HG02981 (cell line): ENCODE measurements around the gene CCDC159.
"Not testable (repeated sequence)": the region's sequence is repeated elsewhere in the genome, so short reads cannot be mapped to it uniquely, and the experiment has no call there.

Source experiments
- ATAC-seq: cut with Tn5 transposase; IDR thresholded peaks from one replicate; pipeline ENCODE4 v1.9.1; 2021; ENCODE audit warnings: mild to moderate bottlenecking, moderate library complexity; ENCODE audit not compliant: unreplicated experiment

CCDC159 gene

GRCh38 chr19:11364935-11365334 is 18.6 kb downstream of the CCDC159 start:
- no peak for ATAC-seq

GRCh38 chr19:11365557-11366117 is 19.3 kb downstream of the CCDC159 start:
- ATAC-seq, result no peak

DNA sequence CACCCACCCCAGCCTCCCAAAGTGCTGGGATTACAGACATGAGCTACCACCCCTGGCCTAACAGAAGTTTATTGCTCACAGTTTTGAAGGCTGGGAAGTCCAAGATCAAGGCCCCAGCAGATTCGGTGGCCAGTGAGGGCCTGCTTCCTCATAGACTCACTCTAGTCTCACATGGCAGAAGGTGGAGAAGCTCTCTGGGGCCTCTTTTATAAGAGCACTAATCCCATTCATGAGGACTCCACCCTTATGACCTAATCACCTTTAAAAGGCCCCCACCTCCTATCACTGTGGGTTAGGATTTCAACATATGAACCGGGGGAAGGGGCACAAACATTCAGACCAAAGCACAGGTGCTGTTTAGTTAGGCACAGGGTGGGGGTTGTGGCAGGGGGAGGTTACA is 21.2 kb downstream of the CCDC159 start:
- ATAC-seq, result no peak

- no peak for ATAC-seq
Measured at GRCh38 chr19:11370744-11371143, 24.4 kb downstream of the CCDC159 start.

DNA sequence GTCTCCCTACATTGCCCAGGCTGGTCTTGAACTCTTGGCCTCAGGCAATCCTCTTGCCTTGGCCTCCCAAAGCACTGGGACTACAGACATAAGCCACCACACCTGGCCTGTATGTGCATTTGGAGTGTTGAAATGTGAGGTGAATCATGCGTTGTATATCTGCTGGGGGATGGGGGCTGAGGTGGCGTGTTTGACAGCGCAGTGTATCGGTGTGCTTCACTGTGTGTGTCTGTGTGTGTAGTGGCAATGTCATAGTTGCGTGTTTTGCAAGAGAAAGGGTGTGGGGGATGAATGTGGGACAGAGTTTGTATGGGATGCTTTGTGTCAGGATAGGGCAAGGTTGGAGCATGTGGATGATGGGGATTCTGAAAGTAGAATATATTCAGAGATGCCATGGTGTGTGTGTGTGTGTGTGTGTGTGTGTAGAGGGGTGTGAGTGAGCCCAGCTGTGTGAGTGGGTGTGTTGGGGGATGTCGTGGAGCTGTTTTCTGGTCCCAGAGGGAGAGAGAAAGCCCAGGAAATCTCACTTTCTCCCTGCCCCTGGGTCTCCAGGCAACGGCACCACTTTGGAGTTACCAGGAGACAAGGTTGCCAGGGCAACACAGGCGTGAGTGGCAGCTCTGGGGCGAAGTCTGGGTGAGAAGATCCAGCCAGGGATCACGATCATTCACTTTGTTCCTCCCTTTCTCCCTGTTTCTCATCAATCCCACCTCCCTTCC is 27.0 kb downstream of the CCDC159 start:
- no peak for ATAC-seq

GRCh38 chr19:11373885-11374432 is 27.6 kb downstream of the CCDC159 start:
- ATAC-seq, result no peak

DNA sequence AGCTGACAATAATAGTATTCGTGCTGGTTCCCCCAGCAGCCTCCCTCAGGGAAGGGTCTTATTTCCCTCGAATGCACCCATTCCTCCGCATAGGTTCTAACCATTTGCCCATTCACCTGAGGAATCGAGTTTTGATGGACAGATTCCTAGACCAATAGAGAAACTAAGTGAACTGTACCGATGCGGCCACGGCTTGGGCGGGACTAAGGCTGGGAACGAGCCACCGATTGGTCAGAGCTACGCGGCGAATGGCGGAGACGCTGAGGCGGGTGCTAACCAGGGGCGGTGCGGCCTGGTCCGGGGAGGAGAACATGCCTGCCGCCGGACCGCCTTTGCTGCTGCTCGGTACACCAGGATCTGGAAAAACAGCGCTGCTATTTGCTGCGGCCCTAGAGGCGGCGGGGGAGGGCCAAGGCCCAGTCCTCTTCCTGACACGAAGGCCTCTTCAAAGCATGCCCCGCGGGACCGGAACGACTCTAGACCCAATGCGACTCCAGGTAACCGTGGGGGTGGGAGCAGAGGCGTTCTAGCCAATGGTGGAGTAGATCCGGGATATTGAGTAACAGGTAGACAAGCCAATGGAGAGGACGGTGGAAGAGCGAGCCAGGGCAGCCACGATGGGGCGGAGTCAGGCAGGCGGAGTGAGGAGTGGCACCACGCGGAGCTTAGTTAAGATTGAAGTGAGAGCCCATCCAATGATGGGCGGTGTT is 28.3 kb downstream of the CCDC159 start, which contains the start of gene SWSAP1:
TSS of gene SWSAP1 (plus strand) at position 234 of the 710 bp plus-strand sequence. CDS start at position 249, 15 bp downstream.
- ATAC-seq, result peak; percentile 89

- ATAC-seq, result no peak
Measured at GRCh38 chr19:11375143-11375948, 29.0 kb downstream of the CCDC159 start.

- no peak for ATAC-seq
Measured at GRCh38 chr19:11377237-11377636, 30.9 kb downstream of the CCDC159 start.

- ATAC-seq, result no peak
Measured at GRCh38 chr19:11377756-11378155, 31.4 kb downstream of the CCDC159 start.

DNA sequence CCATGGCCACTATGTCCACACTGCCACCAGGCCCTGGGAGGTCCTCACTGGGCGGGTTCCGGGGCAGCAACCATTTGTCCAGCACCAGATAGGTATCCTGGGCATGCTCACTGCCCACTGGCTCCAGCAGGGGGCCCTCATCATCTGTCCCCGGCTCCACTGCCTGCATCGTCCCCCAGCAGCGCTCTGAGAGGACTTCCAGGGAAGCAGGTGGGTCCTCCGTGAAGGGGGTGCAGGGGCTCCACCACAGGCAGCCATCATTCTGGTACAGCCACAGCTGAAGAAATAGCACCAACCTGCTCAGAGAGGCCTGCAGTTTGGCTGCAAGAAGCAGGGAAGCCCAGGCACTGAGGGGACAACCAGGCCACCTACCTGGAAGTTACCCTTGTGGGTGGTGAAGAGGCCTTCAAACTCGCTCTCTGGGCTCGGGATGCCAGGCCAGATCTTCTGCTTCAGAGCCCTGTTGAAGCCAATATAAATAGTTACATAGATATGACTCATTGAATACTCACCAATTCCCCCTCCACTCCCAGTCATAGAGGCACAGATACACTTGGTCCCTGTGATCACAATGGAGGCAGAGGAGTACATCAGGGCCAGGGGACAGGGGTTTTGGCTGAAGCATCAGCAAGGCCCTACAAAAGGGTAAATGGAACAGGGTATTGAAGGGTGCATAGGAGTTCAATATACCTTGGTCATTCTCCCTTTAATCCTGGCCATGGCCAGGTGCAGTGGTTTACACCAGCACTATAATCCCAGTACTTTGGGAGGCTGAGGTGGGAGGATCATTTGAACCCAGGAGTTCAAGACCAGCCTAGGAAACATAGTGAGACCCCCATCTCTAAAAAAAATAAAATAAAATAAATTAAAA is 32.2 kb downstream of the CCDC159 start:
- ATAC-seq, result no peak

DNA sequence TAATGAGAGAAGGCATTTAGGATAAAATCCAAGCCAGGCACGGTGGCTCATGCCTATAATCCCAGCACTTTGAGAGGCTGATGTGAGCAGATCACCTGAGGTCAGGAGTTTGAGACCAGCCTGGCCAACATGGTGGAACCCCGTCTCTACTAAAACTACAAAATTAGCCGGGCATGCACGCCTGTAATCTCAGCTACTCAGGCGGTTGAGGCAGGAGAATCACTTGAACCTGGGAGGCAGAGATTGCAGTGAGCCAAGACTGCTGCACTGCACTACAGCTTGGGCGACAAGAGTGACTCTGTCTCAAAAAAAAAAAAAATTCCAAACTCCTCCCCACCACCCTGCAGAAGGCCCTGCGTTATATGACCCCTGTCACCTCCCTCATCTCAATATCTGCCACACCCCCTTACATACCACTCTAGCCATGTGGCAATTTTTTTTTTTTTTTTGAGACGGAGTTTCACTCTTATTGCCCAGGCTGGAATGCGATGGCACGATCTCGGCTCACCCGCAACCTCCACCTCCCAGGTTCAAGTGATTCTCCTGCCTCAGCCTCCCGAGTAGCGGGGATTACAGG is 33.0 kb downstream of the CCDC159 start:
- ATAC-seq, result not testable (repeated sequence)

DNA sequence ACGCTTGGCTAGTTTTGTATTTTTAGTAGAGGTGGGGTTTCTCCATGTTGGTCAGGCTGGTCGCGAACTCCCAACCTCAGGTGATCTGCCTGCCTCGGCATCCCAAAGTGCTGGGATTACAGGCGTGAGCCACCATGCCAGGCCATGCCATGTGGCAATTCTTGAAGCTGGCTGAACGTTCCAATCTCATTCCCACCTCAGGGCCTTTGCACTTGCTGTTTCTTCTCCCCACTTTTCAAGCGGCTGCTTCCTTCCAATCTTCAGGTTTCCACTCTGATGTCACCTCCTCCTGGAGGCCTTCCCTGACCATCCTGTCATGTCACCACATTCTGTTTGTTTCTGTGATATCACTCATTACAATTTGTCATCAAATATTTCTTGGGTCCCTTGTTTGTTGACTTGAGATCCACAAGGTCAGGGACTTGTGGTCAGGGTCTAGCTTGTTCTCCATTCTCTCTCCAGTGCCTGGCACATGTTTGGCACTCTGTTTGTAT is 33.6 kb downstream of the CCDC159 start:
- ATAC-seq, result no peak

DNA sequence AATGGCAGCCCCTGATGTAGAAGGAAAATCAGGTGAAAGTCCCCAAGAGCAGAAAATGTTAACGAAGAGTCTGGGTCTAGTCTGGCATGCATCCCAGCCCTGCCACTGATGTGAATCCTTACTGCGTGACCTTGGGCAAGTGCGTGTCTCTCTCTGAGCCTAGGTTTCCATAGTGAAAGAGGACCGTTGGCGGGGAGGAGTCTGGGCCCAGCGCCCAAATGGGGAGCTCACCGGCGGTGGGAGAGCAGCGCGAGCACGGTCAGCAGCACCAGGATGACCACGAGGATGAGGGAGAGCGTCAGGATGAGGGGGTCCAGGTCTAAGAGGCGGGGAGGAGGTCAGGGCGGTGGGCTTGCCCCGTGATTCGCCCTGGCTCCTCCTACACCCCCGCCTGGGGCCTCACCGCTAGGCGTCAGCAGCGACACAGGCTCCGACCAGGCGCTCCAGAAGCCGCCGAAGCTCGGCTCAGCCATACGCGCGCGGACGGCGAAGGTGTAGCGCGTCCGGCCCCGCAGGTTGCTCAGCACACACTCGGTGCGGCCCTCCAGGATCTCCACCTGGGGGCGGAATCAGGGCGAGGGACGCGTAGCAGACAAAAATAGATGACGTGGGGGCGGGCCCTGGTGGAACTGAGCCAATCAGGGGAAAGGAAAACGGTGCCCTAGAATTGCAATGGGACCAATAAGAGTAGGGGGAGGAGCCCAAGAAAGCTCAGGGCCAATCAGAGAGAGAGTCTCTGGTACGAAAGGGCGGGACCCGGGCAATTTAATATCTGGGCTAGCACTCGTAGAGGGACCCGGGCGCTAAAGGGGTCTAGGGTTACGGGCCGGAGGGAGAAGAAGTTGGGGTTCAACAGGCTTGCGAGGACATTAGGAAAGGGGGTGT is 34.6 kb downstream of the CCDC159 start:
- ATAC-seq, result peak; percentile 73

- no peak for ATAC-seq
Measured at GRCh38 chr19:11382898-11383705, 36.8 kb downstream of the CCDC159 start.

- no peak for ATAC-seq
Measured at GRCh38 chr19:11383706-11384048, 37.4 kb downstream of the CCDC159 start.

- ATAC-seq, result no peak
Measured at GRCh38 chr19:11384778-11385129, 38.4 kb downstream of the CCDC159 start.
